DND-41 (cell line): ENCODE results near the gene RAD51B.

ENCODE experiments used
- ATAC-seq: fragments of 200-7000 bp; cut with Tn5 transposase; 3 replicates; pipeline ENCODE4 v1.9.1; 2021; ENCODE audit warnings: low read depth; ENCODE audit not compliant: insufficient read depth
- DNase-seq: peaks from one replicate; pipeline ENCODE4 v3.0.0-alpha.2; 2020
- H2AFZ ChIP-seq: 2 replicates; pipeline ENCODE4 v1.6.0; 2012; ENCODE audit warnings: low read depth, low read length
- H3K27ac ChIP-seq: 2 replicates; pipeline ENCODE4 v1.5.1; 2012; ENCODE audit warnings: low read length, inconsistent platforms
- H3K27me3 ChIP-seq: fragments of 200-600 bp; sonication (generic); 2 replicates; pipeline ENCODE4 v1.6.0; 2012; ENCODE audit warnings: low read length, mild to moderate bottlenecking, inconsistent platforms; ENCODE audit not compliant: insufficient read depth, poor library complexity
- H3K36me3 ChIP-seq: 2 replicates; pipeline ENCODE4 v1.5.1; 2012; ENCODE audit warnings: low read length, inconsistent platforms; ENCODE audit not compliant: insufficient read depth
- H3K4me1 ChIP-seq: 2 replicates; pipeline ENCODE4 v1.5.1; 2012; ENCODE audit warnings: mild to moderate bottlenecking, low read length; ENCODE audit not compliant: insufficient read depth
- H3K4me2 ChIP-seq: 2 replicates; pipeline ENCODE4 v1.6.0; 2012; ENCODE audit warnings: mild to moderate bottlenecking, moderate library complexity, low read length, inconsistent platforms; ENCODE audit not compliant: insufficient read depth
- H3K4me3 ChIP-seq, 2 experiments: fragments of 200-600 bp in 1 of 2; shearing (Covaris generic) in 1 of 2; 2 replicates each; pipeline ENCODE4 v1.5.1; 2012 to 2016; ENCODE audit warnings: inconsistent platforms in 2 of 2, low read length in 2 of 2, mild to moderate bottlenecking in 2 of 2, low read depth in 1 of 2, moderate library complexity in 1 of 2
- H3K79me2 ChIP-seq: 2 replicates; pipeline ENCODE4 v1.6.0; 2012; ENCODE audit warnings: low read length, inconsistent platforms; ENCODE audit not compliant: insufficient read depth
- H3K9ac ChIP-seq: 2 replicates; pipeline ENCODE4 v1.6.0; 2012; ENCODE audit warnings: low read depth, mild to moderate bottlenecking, inconsistent platforms, low read length, moderate library complexity
- H3K9me3 ChIP-seq: 2 replicates; pipeline ENCODE4 v1.5.1; 2012; ENCODE audit warnings: low read length, moderate library complexity, mild to moderate bottlenecking, inconsistent platforms; ENCODE audit not compliant: insufficient read depth, severe bottlenecking
- H4K20me1 ChIP-seq: 2 replicates; pipeline ENCODE4 v1.6.0; 2012; ENCODE audit warnings: low read length; ENCODE audit not compliant: insufficient read depth
- CTCF ChIP-seq: IDR thresholded peaks from 2 replicates; pipeline ENCODE4 v1.5.1; 2012; ENCODE audit warnings: borderline replicate concordance, low read length, moderate library complexity, mild to moderate bottlenecking; ENCODE audit not compliant: poor library complexity, severe bottlenecking; ENCODE audit errors: extremely low read depth
- EZH2 ChIP-seq: IDR thresholded peaks from 3 replicates; pipeline ENCODE4 v1.6.1; 2012; ENCODE audit warnings: borderline replicate concordance, low read depth, mild to moderate bottlenecking, moderate library complexity, low read length, inconsistent platforms; ENCODE audit not compliant: severe bottlenecking

The RAD51B gene

GRCh38 chr14:68768316-68768715, 948.7 kb downstream of the RAD51B start:
- no peak for DNase-seq
- H4K20me1 ChIP-seq: no peaks in the 10 kb centered on the region
- no peaks in the 10 kb centered on the region for H3K27me3 ChIP-seq
- no peak for TF ChIP-seq CTCF
- TF ChIP-seq EZH2: no peak
- no peak overlapping the region for H3K4me3 ChIP-seq
- no peaks in the 10 kb centered on the region for H3K79me2 ChIP-seq
- H3K4me1 ChIP-seq: no peaks in the 10 kb centered on the region
- no peak overlapping the region for H3K27ac ChIP-seq
- no peak overlapping the region for H3K4me2 ChIP-seq
- ATAC-seq: no peak
- no peak overlapping the region for H3K9ac ChIP-seq
- no peak overlapping the region for H2AFZ ChIP-seq
- H3K36me3 ChIP-seq: no peaks in the 10 kb centered on the region
- H3K9me3 ChIP-seq: no peaks in the 10 kb centered on the region

GRCh38 chr14:68770051-68770450, 950.5 kb downstream of the RAD51B start:
- Histone ChIP-seq H3K9ac (no peak overlapping the region), H3K4me3 (no peak overlapping the region), H4K20me1 (no peaks in the 10 kb centered on the region), H3K36me3 (no peaks in the 10 kb centered on the region), H3K4me2 (no peak overlapping the region), H3K4me1 (no peaks in the 10 kb centered on the region), H3K27ac (no peak overlapping the region), H3K27me3 (no peaks in the 10 kb centered on the region), H2AFZ (no peak overlapping the region), H3K9me3 (no peaks in the 10 kb centered on the region), H3K79me2 (no peaks in the 10 kb centered on the region)
- DNase-seq: no peak
- ATAC-seq: no peak
- TF ChIP-seq CTCF (no peak), EZH2 (no peak)

GRCh38 chr14:68770553-68771286, 951.1 kb downstream of the RAD51B start:
- no peaks in the 10 kb centered on the region for H3K36me3 ChIP-seq
- no peak overlapping the region for H2AFZ ChIP-seq
- no peak for TF ChIP-seq CTCF
- TF ChIP-seq EZH2: no peak
- no peaks in the 10 kb centered on the region for H3K9me3 ChIP-seq
- no peaks in the 10 kb centered on the region for H3K4me1 ChIP-seq
- ATAC-seq (no peak), DNase-seq (no peak)
- H4K20me1 ChIP-seq: no peaks in the 10 kb centered on the region
- no peaks in the 10 kb centered on the region for H3K27me3 ChIP-seq
- no peak overlapping the region for H3K27ac ChIP-seq
- no peak overlapping the region for H3K4me3 ChIP-seq
- H3K9ac ChIP-seq: no peak overlapping the region
- no peaks in the 10 kb centered on the region for H3K79me2 ChIP-seq
- H3K4me2 ChIP-seq: no peak overlapping the region
